ENCODE results near the gene GMPS.
A peak's percentile ranks its signal among the peaks of the same experiment; 100 is the strongest.
"Not testable (repeated sequence)": the region's sequence is repeated elsewhere in the genome, so short reads cannot be mapped to it uniquely, and the experiment has no call there.

The GMPS gene

DNA sequence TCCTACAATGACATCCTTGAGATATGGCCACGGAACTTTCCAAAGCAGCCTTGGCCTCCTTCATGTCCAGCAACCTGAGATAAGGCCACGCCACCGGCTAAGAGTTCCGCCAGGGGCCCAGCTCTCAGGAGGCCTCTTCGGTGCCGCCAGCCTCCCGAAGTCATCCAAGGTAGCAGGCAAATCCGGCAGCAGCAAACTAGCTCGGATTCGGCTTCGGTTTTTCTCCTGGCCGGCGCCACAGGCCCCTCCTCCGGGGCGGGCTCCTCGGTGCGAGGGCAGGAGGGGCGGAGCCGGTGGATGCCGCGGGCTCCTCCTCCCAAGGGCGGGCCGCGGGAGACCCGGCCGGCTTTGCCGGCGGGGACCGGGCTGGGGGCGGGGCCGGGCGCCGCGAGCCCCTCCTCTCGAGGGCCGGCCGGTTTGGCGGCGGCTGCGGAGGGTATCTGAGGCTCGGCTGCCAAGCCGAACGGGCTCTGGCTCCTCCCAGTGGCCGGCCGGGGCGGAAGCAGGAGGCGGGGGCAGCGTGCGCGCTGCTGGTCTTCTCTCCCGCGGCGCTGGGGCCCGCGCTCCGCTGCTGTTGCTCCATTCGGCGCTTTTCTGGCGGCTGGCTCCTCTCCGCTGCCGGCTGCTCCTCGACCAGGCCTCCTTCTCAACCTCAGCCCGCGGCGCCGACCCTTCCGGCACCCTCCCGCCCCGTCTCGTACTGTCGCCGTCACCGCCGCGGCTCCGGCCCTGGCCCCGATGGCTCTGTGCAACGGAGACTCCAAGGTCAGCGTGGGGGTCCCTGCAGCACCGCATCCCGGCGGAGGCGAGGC, at the start of gene GMPS:
Gene GMPS, plus strand, starts transcription at position 518 of the 812 bp plus-strand sequence. Its CDS starts 221 bp downstream, at position 739.
- DNase-seq (ENCODE audit: low spot score), result peak; percentile 95

DNA sequence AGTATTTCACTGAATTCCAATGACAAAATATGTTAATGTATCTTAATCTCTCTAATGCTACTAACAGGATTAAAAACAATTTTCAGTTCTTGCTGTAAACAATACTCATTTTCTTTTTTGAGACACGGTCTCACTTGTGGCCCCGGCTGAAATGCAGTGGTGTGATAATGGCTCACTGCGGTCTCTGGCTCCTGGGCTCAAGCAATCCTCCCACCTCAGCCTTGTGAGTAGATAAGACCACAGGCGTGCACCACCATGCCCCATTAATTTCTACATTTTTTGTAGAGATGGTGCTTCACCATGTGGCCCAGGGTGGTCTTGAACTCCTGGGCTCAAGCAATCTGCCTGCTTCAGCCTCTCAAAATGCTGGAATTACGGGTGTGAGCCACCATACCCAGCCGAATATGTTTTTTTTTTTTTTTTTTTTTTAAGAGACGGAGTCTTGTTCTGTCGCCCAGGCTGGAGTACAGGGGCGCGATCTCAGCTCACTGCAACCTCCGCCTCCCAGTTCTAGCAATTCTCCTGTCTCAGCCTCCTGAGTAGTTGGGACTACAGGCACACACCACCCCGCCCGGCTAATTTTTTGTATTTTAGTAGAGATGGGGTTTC, 41.9 kb upstream of the GMPS start:
- DNase-seq (ENCODE audit: low spot score), result peak; percentile 33

DNA sequence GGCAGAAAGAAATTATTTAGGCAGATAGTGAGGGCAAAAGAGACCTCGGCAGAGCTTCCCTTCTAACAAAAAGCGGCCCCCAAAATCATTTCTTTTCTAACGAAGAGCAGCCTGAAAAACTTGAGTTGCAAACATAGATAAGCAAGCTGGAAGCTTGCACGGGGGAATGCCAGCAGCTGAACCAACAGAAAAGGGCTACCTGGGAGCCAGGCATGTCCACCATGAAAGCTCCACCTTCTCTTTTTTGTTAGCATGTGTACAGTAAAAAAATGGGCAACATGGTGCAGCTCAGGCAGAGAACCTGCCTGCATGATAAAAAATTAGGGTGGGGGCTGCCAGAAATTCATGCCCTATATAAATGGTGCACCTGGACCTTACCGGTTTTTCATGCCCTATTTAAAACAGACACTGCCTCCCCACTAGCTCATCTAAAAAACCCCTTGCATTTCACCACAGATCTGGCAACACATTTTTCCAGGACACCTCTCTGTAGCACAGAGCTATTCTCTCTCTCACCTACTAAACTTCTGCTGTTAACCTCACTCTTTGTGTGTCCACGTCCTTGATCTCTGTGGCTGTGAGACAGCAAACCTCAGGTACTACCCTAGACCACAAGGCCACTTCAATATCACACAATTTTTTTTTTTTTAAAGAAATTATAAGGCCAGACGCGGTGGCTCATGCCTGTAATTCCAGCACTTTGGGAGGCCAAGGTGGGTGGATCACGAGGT, 34.9 kb upstream of the GMPS start:
- DNase-seq (ENCODE audit: low spot score), result no peak

GRCh38 chr3:155843569-155843968, 26.9 kb upstream of the GMPS start:
- no peak for DNase-seq (ENCODE audit: low spot score)

- DNase-seq (ENCODE audit: low spot score), result no peak
Measured at GRCh38 chr3:155846119-155846518, 24.3 kb upstream of the GMPS start.

GRCh38 chr3:155847993-155848392, 22.5 kb upstream of the GMPS start:
- no peak for DNase-seq (ENCODE audit: low spot score)

DNA sequence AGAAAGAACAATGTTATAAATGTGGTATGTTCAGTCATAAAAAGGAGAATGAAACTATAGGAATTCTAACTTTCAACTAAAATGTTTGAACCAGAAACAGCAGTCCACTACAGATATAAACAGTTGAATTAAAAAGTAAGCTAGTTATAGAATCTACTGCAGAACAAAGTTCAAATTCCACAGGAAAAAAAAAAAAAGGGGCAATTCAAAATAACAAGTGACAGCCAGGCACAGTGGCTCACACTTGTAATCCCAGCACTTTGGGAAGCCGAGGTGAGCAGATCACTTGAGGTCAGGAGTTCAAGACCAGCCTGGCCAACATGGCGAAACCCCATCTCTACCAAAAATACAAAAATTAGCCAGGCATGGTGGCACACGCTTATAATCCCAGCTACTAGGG, 21.0 kb upstream of the GMPS start:
- DNase-seq (ENCODE audit: low spot score), result not testable (repeated sequence)

- DNase-seq (ENCODE audit: low spot score), result no peak
Measured at GRCh38 chr3:155852341-155852740, 18.1 kb upstream of the GMPS start.

- DNase-seq (ENCODE audit: low spot score), result peak; percentile 46
Measured at GRCh38 chr3:155853214-155854140, 17.0 kb upstream of the GMPS start.

- DNase-seq (ENCODE audit: low spot score), result peak; percentile 99
Measured at GRCh38 chr3:155854141-155854940, 16.1 kb upstream of the GMPS start, which contains the start of gene SLC33A1. SLC33A1 (minus strand) TSS chr3:155854427; CDS start chr3:155853997, 430 bp downstream.

GRCh38 chr3:155859859-155860258, 10.6 kb upstream of the GMPS start:
- peak; percentile 59 for DNase-seq (ENCODE audit: low spot score)

DNA sequence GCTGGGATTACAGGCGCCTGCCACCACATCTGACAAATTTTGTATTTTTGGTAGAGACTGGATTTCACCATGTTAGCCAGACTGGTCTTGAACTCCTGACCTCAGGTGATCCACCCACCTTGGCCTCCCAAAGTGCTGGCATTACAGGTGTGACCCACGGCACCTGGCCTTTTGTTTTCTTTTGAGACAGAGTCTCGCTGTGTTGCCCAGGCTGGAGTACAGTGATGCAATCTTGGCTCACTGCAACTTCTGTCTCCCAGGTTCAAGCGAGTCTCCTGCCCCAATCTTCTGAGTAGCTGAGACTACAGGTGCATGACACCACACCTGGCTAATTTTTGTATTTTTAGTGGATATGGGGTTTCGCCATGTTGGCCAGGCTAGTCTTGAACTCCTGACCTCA, 10.0 kb upstream of the GMPS start:
- DNase-seq (ENCODE audit: low spot score), result not testable (repeated sequence)

DNA sequence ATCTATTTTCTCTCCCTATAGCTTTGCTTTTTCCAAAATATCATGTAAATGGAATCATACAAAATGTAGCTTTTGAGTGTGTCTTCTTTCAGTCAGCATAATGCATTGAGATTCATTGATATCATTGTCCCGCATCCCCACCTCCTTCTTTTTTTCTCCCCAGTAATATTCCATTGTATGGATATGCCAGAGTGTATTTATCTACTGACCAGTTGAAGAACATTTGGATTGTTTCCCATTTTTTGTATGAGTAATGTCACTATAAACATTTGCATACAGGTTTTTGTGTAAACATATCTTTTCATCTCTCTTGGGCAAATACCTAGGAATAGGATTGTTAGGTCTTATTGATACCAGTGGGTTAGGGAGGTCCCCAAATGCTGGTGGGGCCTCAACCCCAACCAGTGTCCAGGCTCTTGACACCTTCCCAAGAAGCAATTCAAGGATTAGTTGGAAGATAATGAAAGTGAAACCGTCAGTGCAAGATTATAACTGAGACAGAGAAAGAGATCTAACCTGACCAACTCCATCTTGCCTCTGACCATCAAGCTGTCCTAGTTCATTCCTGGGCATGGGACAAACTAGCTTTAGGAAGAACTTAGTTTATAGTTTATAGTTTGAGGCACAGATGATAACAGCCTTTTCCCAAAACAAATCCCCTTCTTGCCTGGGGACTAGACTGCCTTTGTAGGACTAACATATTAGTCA, 8.8 kb upstream of the GMPS start:
- DNase-seq (ENCODE audit: low spot score), result no peak

- DNase-seq (ENCODE audit: low spot score), result not testable (repeated sequence)
Measured at GRCh38 chr3:155862290-155862982, 8.0 kb upstream of the GMPS start.

DNA sequence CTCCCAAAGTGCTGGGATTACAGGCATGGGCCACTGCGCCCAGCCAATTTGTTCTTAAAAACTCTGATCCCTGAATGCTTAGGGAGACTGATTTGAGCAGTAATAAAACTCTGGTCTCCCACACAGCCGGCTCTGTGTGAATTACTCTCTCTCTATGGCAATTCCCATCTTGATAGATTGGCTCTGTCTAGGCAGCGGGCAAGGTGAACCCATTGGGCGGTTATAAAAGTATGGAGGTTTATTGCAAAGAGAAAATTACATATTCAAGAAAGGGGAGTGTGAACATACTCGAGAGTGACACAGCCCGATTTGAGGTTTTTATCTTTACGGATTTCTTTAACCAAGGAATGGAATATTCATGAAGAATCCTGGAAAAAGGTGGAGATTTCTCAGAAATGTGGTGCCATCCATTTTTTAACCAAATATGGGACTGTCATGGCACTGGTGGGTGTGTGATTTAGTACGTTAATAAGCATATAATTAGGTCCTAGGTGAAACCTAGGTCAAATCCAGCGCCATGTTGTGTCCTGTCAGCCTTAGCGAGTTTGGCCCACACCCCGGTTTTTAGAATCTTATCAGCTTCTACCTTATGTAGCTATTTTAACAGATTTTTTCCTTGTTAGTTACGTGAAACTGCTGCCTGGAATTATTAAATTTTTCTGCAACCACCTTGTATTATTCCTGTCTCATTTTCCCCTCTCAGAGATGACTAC, 7.2 kb upstream of the GMPS start:
- no peak for DNase-seq (ENCODE audit: low spot score)

GRCh38 chr3:155869691-155870090, 759 bp upstream of the GMPS start:
- no peak for DNase-seq (ENCODE audit: low spot score)

DNA sequence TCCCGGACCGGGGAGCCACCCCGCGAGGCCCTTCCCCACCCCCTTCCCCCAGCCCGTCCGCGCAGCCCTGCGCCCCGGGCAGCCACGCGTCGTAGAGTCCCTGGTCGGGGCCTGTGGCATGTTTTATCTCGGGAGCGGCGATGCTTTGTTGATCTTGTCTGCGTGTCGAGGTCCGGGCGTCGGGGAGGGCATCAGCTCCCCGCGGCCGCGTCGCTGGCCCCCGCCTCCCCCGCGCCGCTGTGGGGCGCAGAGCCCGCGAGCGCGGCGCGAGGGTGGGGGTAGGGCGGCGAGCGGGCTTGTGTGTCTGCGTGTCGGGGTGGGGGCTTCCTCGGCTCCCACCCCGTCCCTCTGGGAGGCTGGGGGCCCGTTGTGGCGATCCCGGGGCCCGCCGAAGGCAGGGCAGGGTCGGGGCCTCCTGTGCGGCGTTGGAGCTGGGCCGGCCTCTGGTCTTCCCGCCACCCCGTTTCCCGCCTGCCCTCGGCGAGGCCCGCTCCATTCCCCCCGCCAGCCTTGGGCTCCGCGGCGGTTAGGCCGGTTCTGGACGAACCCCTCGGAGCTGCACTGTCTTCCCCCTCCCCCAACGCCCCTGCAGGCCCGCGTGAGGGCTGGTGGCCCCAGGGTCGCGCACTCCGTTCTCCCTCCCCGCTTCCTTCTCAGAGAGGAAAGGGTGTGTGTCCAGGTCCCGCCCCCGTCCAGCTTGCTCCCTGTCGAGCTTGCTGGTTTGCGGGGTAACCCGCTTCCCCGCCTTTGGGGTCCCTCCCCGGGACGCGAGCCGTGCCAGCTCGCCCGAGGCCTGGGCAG, 695 bp downstream of the GMPS start:
- peak; percentile 49 for DNase-seq (ENCODE audit: low spot score)

DNA sequence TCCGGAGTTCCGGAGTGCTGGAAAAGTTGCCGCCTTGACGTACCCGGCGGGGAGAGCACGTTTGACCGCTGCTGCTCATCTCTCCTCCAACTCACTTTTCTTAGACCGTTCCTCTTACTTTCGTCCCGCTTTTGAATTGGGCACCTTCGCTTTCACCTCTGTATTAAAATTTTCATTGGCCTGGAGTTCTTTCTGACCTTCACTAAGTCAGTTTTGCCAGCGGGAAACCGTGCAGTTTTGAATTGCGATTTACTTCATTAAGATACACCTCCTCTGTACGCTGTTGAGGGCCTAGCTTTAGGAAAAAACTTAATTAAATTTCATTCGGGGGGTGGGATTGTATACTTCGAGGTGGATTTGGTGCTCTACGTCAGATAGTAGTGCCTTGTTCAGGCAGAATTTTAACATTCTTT, 1.3 kb downstream of the GMPS start:
- no peak for DNase-seq (ENCODE audit: low spot score)
